RCC 7860 (cell line): ENCODE measurements around the gene ANKUB1.

Experiments
- DNase-seq: peaks from one replicate; pipeline ENCODE4 v3.0.0-alpha.2; 2015; ENCODE audit warnings: low spot score
- FAIRE-seq: peaks from 2 replicates; lab custom pipeline; 2012; peaks lifted over from hg19 to GRCh38; lab: Jason Lieb, UNC

Gene ANKUB1

DNA sequence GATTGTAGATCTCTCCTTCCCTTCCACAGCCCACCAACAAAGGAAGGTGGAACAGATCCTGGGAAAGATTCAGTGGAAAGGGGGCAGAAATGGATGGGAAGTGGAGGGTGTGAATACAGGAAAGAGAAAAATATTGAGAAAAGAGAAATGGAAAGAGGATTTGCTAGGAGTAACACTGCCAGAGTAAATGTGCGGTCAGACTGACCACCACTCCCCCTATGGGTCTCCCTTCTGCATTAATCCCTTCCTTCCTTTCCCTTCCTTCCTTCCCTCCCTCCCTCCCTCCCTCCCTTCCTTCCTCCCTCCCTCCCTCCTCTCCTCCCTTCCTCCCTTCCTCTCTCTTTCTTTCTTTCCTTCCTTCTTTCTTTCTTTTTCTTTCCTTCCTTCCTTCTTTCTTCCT, 28.1 kb downstream of the ANKUB1 start:
- FAIRE-seq (no peak), DNase-seq (no peak)

DNA sequence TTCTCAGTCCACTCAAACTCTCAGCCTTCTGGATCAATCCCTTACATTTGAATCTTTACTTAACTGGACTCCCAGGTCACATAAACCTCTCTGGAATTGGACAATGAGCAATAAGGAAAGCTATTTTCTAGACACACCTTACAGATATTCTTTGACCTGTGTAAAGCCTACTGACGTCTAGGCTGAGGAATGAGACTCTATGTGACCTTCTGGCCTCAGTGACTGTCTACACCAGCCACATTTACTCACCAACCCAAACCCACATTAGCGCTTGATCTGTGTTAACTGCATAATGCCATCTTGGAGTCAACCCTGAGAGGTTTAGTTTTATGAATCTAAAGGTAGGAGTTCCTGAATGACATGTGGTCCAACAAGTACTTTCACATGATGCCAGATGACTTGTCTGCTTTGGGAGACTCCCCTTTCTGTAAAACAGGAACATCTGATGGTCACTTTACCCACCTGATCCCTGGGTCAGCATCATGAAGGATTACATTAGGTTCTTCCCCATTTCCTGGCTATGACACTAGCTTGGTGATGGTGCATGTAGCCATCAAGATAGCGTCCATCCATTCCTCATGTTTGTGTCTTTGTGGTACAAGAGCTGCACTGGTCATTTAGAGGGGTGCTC, 28.7 kb downstream of the ANKUB1 start:
- DNase-seq (no peak), FAIRE-seq (no peak)

GRCh38 chr3:149753717-149754116, 38.6 kb downstream of the ANKUB1 start:
- DNase-seq (no peak), FAIRE-seq (no peak)

DNA sequence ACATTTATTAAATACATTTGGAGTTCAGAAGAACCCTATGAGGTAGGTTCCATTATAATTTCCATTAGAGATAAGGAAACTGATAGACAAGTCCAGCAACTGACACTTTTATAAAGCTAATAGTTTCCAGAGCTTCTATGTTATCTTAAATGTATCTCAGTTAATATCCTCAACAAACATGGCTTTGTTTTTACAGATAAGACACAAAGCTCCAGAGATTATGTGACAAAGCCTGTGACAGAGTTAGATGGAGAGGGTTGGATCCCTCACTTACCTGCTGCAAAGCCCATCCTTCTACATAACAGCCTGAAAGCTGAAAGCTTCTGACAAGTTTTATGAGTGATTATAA, 39.6 kb downstream of the ANKUB1 start:
- no peak for FAIRE-seq
- DNase-seq: no peak

DNA sequence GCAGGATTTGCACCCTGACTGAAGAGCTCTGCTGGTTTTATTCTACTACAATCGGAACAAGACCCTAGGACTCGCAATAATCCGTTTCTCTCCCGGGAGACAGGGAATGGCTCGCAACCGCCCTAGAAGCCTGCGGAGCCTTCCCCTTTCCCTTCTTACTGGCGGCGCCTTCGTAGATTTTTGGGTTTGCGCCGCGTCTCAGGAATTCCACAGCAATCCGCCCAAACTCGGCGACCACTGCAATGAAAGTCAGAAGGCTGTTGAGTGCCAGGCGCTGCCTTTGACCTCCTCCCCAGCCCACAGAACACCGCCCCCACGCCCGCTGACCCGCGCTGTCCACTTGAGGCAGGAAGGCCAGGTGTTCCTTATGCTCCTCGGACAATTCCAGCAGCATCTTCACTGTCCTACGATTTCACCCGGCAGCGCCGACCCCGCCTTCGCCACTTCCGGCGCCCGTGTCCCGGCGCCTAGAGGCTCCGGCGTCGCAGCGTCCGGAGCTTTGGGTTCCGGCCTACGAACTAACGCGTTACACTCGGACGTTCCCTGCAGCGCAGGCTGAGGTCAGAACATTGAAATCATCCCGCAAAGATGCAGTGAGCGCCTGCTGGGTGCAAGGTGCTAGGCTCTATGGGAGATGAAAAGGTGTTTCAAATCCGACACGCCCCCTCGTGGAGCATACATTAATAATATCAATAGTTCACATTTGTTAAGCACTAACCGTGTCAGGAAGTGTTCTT, 40.1 kb downstream of the ANKUB1 start, which contains the start of gene COMMD2:
COMMD2 (minus strand) TSS at position 439 of the 737 bp plus-strand sequence; CDS start at position 394, 45 bp downstream.
- DNase-seq (peak; percentile 85), FAIRE-seq (peak; percentile 76)

GRCh38 chr3:149751551-149751950, 40.8 kb downstream of the ANKUB1 start:
- no peak for DNase-seq
- FAIRE-seq: no peak

DNA sequence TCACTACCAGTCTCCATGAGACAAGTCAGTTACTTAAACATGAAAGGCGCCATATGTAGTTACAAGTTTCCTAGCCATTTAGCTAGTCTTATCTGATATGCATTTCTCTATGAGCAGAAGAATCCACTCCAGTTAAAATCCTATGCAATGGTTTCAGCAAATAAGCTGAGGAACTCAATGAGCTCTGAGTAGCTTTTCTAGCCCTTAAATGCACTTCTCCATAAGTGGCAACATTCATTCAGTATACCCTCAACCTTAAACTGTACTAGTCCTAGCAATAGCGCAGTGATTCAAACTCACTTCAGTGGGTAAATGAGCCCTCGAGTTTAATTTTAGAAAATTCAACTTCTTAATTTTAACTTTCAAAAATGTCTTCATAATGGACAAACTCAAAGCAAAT, 47.7 kb downstream of the ANKUB1 start:
- no peak for FAIRE-seq
- no peak for DNase-seq

- FAIRE-seq: no peak
- no peak for DNase-seq
These were observed 48.2 kb downstream of the ANKUB1 start for GRCh38 chr3:149744151-149744550.

GRCh38 chr3:149739396-149739795, 53.0 kb downstream of the ANKUB1 start:
- FAIRE-seq (no peak), DNase-seq (no peak)

DNA sequence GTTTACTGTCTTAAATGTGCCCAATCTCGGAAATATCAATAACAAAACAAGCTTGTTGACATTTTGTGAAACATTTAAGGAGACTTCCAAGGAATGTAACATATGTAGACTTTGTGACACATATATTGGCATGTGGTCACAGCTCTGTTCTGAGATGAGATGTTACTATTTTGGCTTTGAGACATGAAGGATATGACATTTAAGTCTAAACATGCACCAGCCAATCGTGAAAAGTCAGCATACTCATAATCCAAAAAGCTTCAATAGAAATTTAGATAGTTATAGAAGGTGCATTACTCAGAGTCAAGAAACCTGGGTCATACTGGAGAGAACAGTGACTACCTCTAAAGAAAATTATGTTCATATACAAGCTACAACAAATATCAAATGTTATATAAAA, 53.5 kb downstream of the ANKUB1 start:
- no peak for DNase-seq
- FAIRE-seq: no peak

DNA sequence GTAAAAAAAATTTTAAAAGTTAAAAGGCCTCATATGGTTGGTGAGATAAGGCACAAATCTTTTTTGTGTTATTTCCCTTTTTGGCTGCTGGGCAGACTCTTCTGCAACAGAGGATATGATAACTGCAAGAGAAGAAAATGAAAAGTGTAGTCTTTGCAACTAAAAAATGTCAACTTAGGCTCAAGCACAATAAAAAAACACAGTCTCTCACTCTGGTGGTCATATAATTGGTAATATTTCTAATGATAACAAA, 55.5 kb downstream of the ANKUB1 start:
- no peak for FAIRE-seq

DNA sequence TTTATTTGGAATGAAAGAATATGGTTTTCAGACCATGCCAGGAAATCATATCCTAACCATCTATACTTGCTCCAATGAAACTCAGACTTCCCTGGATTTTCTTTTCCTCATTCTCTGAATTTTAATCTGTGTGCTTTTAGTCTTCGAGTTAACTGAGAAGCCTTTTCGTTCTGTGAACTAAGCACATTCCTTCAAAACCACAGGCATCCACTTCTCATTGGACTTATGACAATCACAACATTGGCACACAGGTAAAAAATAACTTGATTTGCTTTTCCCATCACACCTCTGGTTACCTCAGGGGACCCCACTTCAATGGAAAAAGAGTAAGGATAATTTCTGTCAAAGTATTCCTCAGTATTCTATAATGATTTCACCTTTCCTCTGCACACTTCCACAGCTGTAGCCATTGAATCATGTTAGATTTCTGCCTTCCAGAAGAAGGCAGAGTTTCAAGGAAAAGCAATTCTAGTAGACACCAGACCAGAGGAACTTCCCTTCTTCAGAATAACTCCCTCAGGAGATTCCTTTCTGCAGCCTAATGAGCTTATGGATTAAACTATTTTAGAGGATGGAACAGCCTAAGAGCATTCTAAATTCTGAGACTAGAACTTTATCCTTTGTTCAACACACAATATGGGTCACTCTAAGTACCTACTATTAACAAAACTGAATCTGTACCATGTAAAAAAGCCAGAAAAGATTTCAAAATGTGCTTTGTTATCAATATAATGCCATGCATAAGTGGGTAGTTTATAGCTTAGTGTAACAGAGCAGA, 56.0 kb downstream of the ANKUB1 start:
- FAIRE-seq: peak; percentile 93

More for the DNA sequence above, 55.5 kb downstream of the ANKUB1 start:
- no peak for DNase-seq

DNA sequence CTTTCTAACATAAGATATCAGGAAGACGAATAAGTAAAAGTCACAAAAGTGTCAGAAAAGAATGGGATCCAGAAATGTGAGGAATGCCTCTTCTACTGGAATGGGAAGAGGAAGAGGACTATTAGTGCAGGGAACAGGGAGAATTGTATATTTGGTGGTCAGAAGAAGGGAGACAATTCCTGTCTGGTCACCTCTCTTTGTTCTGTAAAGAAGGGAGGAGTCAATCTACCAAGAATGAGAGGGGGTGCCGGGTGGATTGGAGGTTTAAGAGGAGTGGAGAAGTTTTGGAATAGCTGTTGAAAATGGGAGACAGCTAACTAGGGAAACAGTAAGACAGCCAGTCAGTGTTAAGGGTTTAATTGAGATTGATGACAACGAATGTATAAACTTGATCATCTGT, 60.1 kb downstream of the ANKUB1 start:
- FAIRE-seq: no peak

More for the DNA sequence above, 56.0 kb downstream of the ANKUB1 start:
- DNase-seq: peak; percentile 71

DNA sequence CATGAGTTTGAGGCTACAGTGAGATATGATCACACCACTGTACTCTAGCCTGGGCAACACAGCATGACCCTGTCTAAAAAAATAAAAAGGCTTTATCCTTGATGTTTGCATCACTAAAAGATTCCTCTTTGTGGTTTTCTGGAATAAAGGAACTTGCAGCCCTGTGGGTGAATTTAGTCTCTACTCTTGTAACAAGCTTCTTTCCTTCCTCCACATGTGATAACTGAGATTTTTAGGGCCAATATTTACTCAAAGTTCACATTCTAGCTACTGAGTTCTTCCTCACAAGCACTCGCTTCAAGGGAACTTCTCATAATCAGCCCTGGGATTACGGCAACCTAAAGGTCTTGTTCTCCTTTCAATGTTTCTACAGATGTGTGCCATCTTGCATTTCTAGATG, 64.7 kb downstream of the ANKUB1 start:
- FAIRE-seq (no peak), DNase-seq (no peak)

More for the DNA sequence above, 60.1 kb downstream of the ANKUB1 start:
- DNase-seq: no peak

- no peak for DNase-seq
- FAIRE-seq: no peak
These were observed 65.5 kb downstream of the ANKUB1 start for GRCh38 chr3:149726716-149727407.

GRCh38 chr3:149723781-149724180, 68.6 kb downstream of the ANKUB1 start:
- FAIRE-seq (no peak), DNase-seq (no peak)

- FAIRE-seq (no peak), DNase-seq (no peak)
These were observed 71.4 kb downstream of the ANKUB1 start for GRCh38 chr3:149720918-149721317.

DNA sequence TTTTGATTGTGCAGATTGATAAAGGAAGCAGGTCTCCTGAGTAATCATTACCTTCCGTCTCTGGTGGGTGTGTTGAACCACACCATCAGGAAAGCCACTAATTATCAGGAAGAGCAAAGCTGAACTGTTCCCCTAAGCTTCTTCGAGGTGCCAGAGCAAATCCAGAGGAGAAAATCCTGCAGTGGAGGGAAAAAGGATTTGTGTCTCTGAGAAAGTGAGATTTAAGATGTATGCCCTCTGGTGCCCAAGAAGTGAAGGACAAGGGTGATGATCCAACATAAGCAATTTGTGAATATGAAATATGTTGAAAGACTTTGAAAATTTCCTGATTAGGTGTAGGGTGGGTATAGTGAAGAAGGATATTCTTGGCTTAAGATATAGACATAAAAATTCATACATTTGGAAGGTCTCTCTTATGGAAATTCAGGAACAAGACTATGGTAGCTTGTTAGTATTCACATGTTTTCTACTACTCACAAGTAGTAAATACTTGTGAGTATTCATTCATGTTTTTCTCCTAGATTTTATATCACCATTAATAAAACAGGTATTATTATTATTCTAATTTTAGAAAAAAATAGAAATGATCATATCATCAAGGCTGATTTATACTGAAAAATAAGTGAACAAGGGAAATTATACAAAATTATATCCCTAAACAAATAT, 74.8 kb downstream of the ANKUB1 start:
- DNase-seq: peak; percentile 66
- peak; percentile 87 for FAIRE-seq

DNA sequence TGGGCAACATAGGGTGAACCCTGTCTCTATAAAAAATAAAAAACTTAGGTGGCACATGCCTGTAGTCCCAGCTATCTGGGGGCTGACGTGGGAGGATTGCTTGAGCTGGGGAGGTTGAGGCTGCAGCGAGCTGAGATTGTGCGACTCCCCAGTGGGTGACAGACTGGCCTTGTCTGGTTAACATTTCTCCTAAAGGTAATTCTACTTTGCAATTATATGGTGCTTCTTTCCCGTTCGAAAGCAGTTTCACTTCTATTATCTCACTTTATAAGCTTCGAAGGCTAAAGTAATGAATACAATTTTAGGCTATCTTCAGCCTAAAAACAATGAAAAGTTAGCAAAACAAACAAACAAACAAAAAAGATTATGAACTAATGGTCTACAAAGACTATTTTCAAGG, 75.4 kb downstream of the ANKUB1 start:
- FAIRE-seq (no peak), DNase-seq (no peak)

GRCh38 chr3:149715247-149715646, 77.1 kb downstream of the ANKUB1 start:
- FAIRE-seq: no peak

More at GRCh38 chr3:149715247-149715646, 77.1 kb downstream of the ANKUB1 start:
- no peak for DNase-seq
